ENCODE measurements around the gene NPAS3.

GRCh38 chr14:33678005-33678404 is 739.3 kb downstream of the NPAS3 start:
- TF ChIP-seq CTCF (IDR thresholded peaks at IDR 0.05) (no peak), POLR2AphosphoS5 (IDR thresholded peaks at IDR 0.05) (no peak), POLR2A (IDR thresholded peaks at IDR 0.05) (no peak)

All from breast epithelium (tissue), 3 donors.